IPS-20b (cell line): ENCODE results near the gene ALOXE3.
A peak's percentile ranks its signal among the peaks of the same experiment; 100 is the strongest.

Experiments
- H3K27ac ChIP-seq: one replicate; pipeline ENCODE4 v1.5.1; 2013; ENCODE audit warnings: low read length
- H3K27me3 ChIP-seq: 2 replicates; pipeline ENCODE4 v1.6.1; 2013; ENCODE audit warnings: mild to moderate bottlenecking, low read length, inconsistent platforms; ENCODE audit not compliant: insufficient read depth
- H3K36me3 ChIP-seq: 2 replicates; pipeline ENCODE4 v1.6.1; 2013; ENCODE audit warnings: low read depth, mild to moderate bottlenecking, inconsistent platforms, low read length, moderate library complexity; ENCODE audit not compliant: insufficient read depth
- H3K4me1 ChIP-seq: 2 replicates; pipeline ENCODE4 v1.6.1; 2013; ENCODE audit warnings: mild to moderate bottlenecking, control low read depth, inconsistent platforms, low read length, moderate library complexity; ENCODE audit not compliant: insufficient read depth
- H3K4me3 ChIP-seq: 2 replicates; pipeline ENCODE4 v1.5.1; 2013; ENCODE audit warnings: mild to moderate bottlenecking, low read length, inconsistent platforms
- H3K9ac ChIP-seq: 2 replicates; pipeline ENCODE4 v1.6.1; 2013; ENCODE audit warnings: low read depth, mild to moderate bottlenecking, inconsistent platforms, low read length, moderate library complexity
- H3K9me3 ChIP-seq: 2 replicates; pipeline ENCODE4 v1.6.1; 2013; ENCODE audit warnings: mild to moderate bottlenecking, low read depth, low read length, inconsistent platforms; ENCODE audit not compliant: insufficient read depth

ALOXE3 gene

GRCh38 chr17:8144401-8145231, 26.3 kb upstream of the ALOXE3 start:
- H3K27me3 ChIP-seq, result no peaks in the 10 kb centered on the region
- H3K9ac ChIP-seq, result no peak overlapping the region
- no peak overlapping the region for H3K27ac ChIP-seq
- no peaks in the 10 kb centered on the region for H3K4me1 ChIP-seq
- H3K36me3 ChIP-seq, result peaks cover 79% of the 10 kb centered on the region
- no peak overlapping the region for H3K4me3 ChIP-seq
- H3K9me3 ChIP-seq, result no peaks in the 10 kb centered on the region

- no peak overlapping the region for H3K9ac ChIP-seq
- no peaks in the 10 kb centered on the region for H3K27me3 ChIP-seq
- H3K9me3 ChIP-seq, result no peaks in the 10 kb centered on the region
- H3K4me3 ChIP-seq, result no peak overlapping the region
- no peak overlapping the region for H3K27ac ChIP-seq
- H3K4me1 ChIP-seq, result no peaks in the 10 kb centered on the region
- peaks cover 72% of the 10 kb centered on the region for H3K36me3 ChIP-seq
Measured at GRCh38 chr17:8143581-8144400, 25.5 kb upstream of the ALOXE3 start.

- peaks cover 65% of the 10 kb centered on the region for H3K36me3 ChIP-seq
- H3K9me3 ChIP-seq, result no peaks in the 10 kb centered on the region
- H3K9ac ChIP-seq, result no peak overlapping the region
- peaks cover 2% of the 10 kb centered on the region; the same call in 1 of the 2 replicates for H3K27me3 ChIP-seq
- H3K4me3 ChIP-seq, result no peak overlapping the region
- H3K4me1 ChIP-seq, result no peaks in the 10 kb centered on the region
- no peak overlapping the region for H3K27ac ChIP-seq
Measured at GRCh38 chr17:8142887-8143580, 24.7 kb upstream of the ALOXE3 start.

GRCh38 chr17:8142158-8142886, 24.0 kb upstream of the ALOXE3 start:
- Histone ChIP-seq H3K9ac (no peak overlapping the region), H3K36me3 (peaks cover 58% of the 10 kb centered on the region), H3K4me3 (no peak overlapping the region), H3K27ac (no peak overlapping the region), H3K4me1 (no peaks in the 10 kb centered on the region), H3K9me3 (no peaks in the 10 kb centered on the region), H3K27me3 (peaks cover 9% of the 10 kb centered on the region)

GRCh38 chr17:8141741-8142140, 23.4 kb upstream of the ALOXE3 start:
- no peaks in the 10 kb centered on the region for H3K4me1 ChIP-seq
- no peak overlapping the region for H3K4me3 ChIP-seq
- no peak overlapping the region for H3K27ac ChIP-seq
- peaks cover 15% of the 10 kb centered on the region for H3K27me3 ChIP-seq
- peaks cover 52% of the 10 kb centered on the region for H3K36me3 ChIP-seq
- no peaks in the 10 kb centered on the region for H3K9me3 ChIP-seq
- H3K9ac ChIP-seq, result no peak overlapping the region

GRCh38 chr17:8141045-8141444, 22.7 kb upstream of the ALOXE3 start:
- H3K27me3 ChIP-seq, result peaks cover 20% of the 10 kb centered on the region
- no peak overlapping the region for H3K4me3 ChIP-seq
- peaks cover 45% of the 10 kb centered on the region for H3K36me3 ChIP-seq
- H3K4me1 ChIP-seq, result no peaks in the 10 kb centered on the region
- H3K9me3 ChIP-seq, result no peaks in the 10 kb centered on the region
- no peak overlapping the region for H3K27ac ChIP-seq
- H3K9ac ChIP-seq, result no peak overlapping the region

- H3K9ac ChIP-seq, result no peak overlapping the region
- peaks cover 38% of the 10 kb centered on the region; the same call in 1 of the 2 replicates for H3K36me3 ChIP-seq
- no peaks in the 10 kb centered on the region for H3K9me3 ChIP-seq
- peaks cover 20% of the 10 kb centered on the region for H3K27me3 ChIP-seq
- H3K27ac ChIP-seq, result no peak overlapping the region
- H3K4me3 ChIP-seq, result no peak overlapping the region
- no peaks in the 10 kb centered on the region for H3K4me1 ChIP-seq
Measured at GRCh38 chr17:8140065-8141029, 22.0 kb upstream of the ALOXE3 start.

- Histone ChIP-seq H3K9ac (peak overlapping the region; percentile 75; the same call in 1 of the 2 replicates), H3K4me1 (no peaks in the 10 kb centered on the region; the same call in 1 of the 2 replicates), H3K27me3 (peaks cover 20% of the 10 kb centered on the region), H3K27ac (peak overlapping the region; percentile 9), H3K9me3 (no peaks in the 10 kb centered on the region), H3K36me3 (peaks cover 25% of the 10 kb centered on the region; the same call in 1 of the 2 replicates), H3K4me3 (peak overlapping the region; percentile 87)
Measured at GRCh38 chr17:8138672-8139371, 20.5 kb upstream of the ALOXE3 start.

GRCh38 chr17:8138374-8138671, 20.0 kb upstream of the ALOXE3 start:
- no peaks in the 10 kb centered on the region; the same call in 1 of the 2 replicates for H3K4me1 ChIP-seq
- H3K27ac ChIP-seq, result no peak overlapping the region
- peaks cover 24% of the 10 kb centered on the region; the same call in 1 of the 2 replicates for H3K36me3 ChIP-seq
- peak overlapping the region; percentile 87 for H3K4me3 ChIP-seq
- H3K9me3 ChIP-seq, result no peaks in the 10 kb centered on the region
- H3K27me3 ChIP-seq, result peaks cover 20% of the 10 kb centered on the region
- H3K9ac ChIP-seq, result peak overlapping the region; percentile 73; the same call in 1 of the 2 replicates
